ENCODE measurements around the gene COG8.
A peak's percentile ranks its signal among the peaks of the same experiment; 100 is the strongest.
"Not testable (repeated sequence)": the region's sequence is repeated elsewhere in the genome, so short reads cannot be mapped to it uniquely, and the experiment has no call there.

Gene COG8

GRCh38 chr16:69360070-69360469 is 20.7 kb upstream of the COG8 start:
- H3K27me3 Mint-ChIP-seq, H3K9me3 Mint-ChIP-seq, H3K27ac Mint-ChIP-seq, H3K4me3 Mint-ChIP-seq: not testable (repeated sequence)
- H3K36me3 Mint-ChIP-seq = peaks cover 11% of the 10 kb centered on the region
- peaks cover 12% of the 10 kb centered on the region for H3K4me1 Mint-ChIP-seq

- no peak within 1 kb of the TSS for H3K27ac Mint-ChIP-seq
- H3K36me3 Mint-ChIP-seq = peaks cover 1% of the 10 kb centered on the region
- no peaks in the 10 kb centered on the region for H3K4me1 Mint-ChIP-seq
- no peaks in the 10 kb centered on the region for H3K27me3 Mint-ChIP-seq
- no peaks in the 10 kb centered on the region for H3K9me3 Mint-ChIP-seq
- H3K4me3 Mint-ChIP-seq = no peak within 1 kb of the TSS
Observed at GRCh38 chr16:69351309-69352027, 12.1 kb upstream of the COG8 start, which contains the start of gene TMED6. TSS of gene TMED6 (minus strand) at chr16:69351786. CDS start at chr16:69351753, 33 bp downstream.

- Mint-ChIP-seq H3K4me1 (peaks cover 3% of the 10 kb centered on the region), H3K9me3 (no peaks in the 10 kb centered on the region), H3K27ac (peak overlapping the region; percentile 46), H3K36me3 (peaks cover 1% of the 10 kb centered on the region), H3K4me3 (no peak overlapping the region), H3K27me3 (no peaks in the 10 kb centered on the region)
Observed at GRCh38 chr16:69350536-69351133, 11.3 kb upstream of the COG8 start.

- Mint-ChIP-seq H3K9me3 (no peaks in the 10 kb centered on the region), H3K4me3 (no peak overlapping the region), H3K27ac (no peak overlapping the region), H3K27me3 (no peaks in the 10 kb centered on the region), H3K36me3 (peaks cover 4% of the 10 kb centered on the region), H3K4me1 (peaks cover 4% of the 10 kb centered on the region)
Observed at GRCh38 chr16:69349536-69349935, 10.2 kb upstream of the COG8 start.

- Mint-ChIP-seq H3K27ac (no peak overlapping the region), H3K36me3 (peaks cover 6% of the 10 kb centered on the region), H3K27me3 (no peaks in the 10 kb centered on the region), H3K4me3 (no peak overlapping the region), H3K9me3 (no peaks in the 10 kb centered on the region), H3K4me1 (peaks cover 6% of the 10 kb centered on the region)
Observed at GRCh38 chr16:69348222-69348621, 8.9 kb upstream of the COG8 start.

- Mint-ChIP-seq H3K4me1 (peaks cover 11% of the 10 kb centered on the region), H3K36me3 (peaks cover 5% of the 10 kb centered on the region), H3K9me3 (no peaks in the 10 kb centered on the region), H3K27me3 (no peaks in the 10 kb centered on the region), H3K27ac (peak overlapping the region; percentile 51), H3K4me3 (no peak overlapping the region)
Observed at GRCh38 chr16:69346683-69347082, 7.3 kb upstream of the COG8 start.

GRCh38 chr16:69345923-69346322 is 6.6 kb upstream of the COG8 start:
- Mint-ChIP-seq H3K27ac (no peak overlapping the region), H3K4me1 (peaks cover 18% of the 10 kb centered on the region), H3K9me3 (no peaks in the 10 kb centered on the region), H3K36me3 (peaks cover 11% of the 10 kb centered on the region), H3K27me3 (no peaks in the 10 kb centered on the region), H3K4me3 (no peak overlapping the region)

- Mint-ChIP-seq H3K36me3 (peaks cover 20% of the 10 kb centered on the region), H3K27ac (no peak overlapping the region)
Observed at GRCh38 chr16:69344171-69344570, 4.8 kb upstream of the COG8 start.

GRCh38 chr16:69340095-69340644 is 806 bp upstream of the COG8 start:
- H3K4me1 Mint-ChIP-seq = peaks cover 50% of the 10 kb centered on the region
- H3K4me3 Mint-ChIP-seq = peak overlapping the region; percentile 98
- H3K27me3 Mint-ChIP-seq = no peaks in the 10 kb centered on the region
- H3K9me3 Mint-ChIP-seq = no peaks in the 10 kb centered on the region
- H3K36me3 Mint-ChIP-seq = peaks cover 24% of the 10 kb centered on the region
- peak overlapping the region; percentile 96 for H3K27ac Mint-ChIP-seq

More at GRCh38 chr16:69344171-69344570, 4.8 kb upstream of the COG8 start:
- H3K4me1 Mint-ChIP-seq = peaks cover 30% of the 10 kb centered on the region
- no peak overlapping the region for H3K4me3 Mint-ChIP-seq
- H3K27me3 Mint-ChIP-seq = no peaks in the 10 kb centered on the region
- H3K9me3 Mint-ChIP-seq = no peaks in the 10 kb centered on the region

GRCh38 chr16:69338557-69339288 is 641 bp downstream of the COG8 start:
- peak overlapping the region; percentile 98 for H3K4me3 Mint-ChIP-seq
- no peaks in the 10 kb centered on the region for H3K9me3 Mint-ChIP-seq
- H3K27me3 Mint-ChIP-seq = no peaks in the 10 kb centered on the region
- peaks cover 22% of the 10 kb centered on the region for H3K36me3 Mint-ChIP-seq
- H3K4me1 Mint-ChIP-seq = peaks cover 50% of the 10 kb centered on the region
- peak overlapping the region; percentile 96 for H3K27ac Mint-ChIP-seq

GRCh38 chr16:69334696-69335095 is 4.7 kb downstream of the COG8 start:
- no peaks in the 10 kb centered on the region for H3K9me3 Mint-ChIP-seq

GRCh38 chr16:69330286-69331109 is 8.9 kb downstream of the COG8 start, which contains the start of gene PDF:
TSS of gene PDF (minus strand) at chr16:69330588. CDS start at chr16:69330570, 18 bp downstream.
- H3K9me3 Mint-ChIP-seq = no peaks in the 10 kb centered on the region
- H3K4me3 Mint-ChIP-seq = peak within 1 kb of the TSS; percentile 89
- peaks cover 39% of the 10 kb centered on the region for H3K4me1 Mint-ChIP-seq
- H3K36me3 Mint-ChIP-seq = peaks cover 3% of the 10 kb centered on the region
- no peaks in the 10 kb centered on the region for H3K27me3 Mint-ChIP-seq
- peak within 1 kb of the TSS; percentile 81 for H3K27ac Mint-ChIP-seq

More at GRCh38 chr16:69334696-69335095, 4.7 kb downstream of the COG8 start:
- H3K4me3 Mint-ChIP-seq = no peak overlapping the region
- H3K27ac Mint-ChIP-seq = no peak overlapping the region
- H3K4me1 Mint-ChIP-seq = peaks cover 35% of the 10 kb centered on the region
- H3K27me3 Mint-ChIP-seq = no peaks in the 10 kb centered on the region
- H3K36me3 Mint-ChIP-seq = peaks cover 8% of the 10 kb centered on the region

- no peaks in the 10 kb centered on the region for H3K9me3 Mint-ChIP-seq
- peak overlapping the region; percentile 81 for H3K27ac Mint-ChIP-seq
- peaks cover 3% of the 10 kb centered on the region for H3K36me3 Mint-ChIP-seq
- H3K27me3 Mint-ChIP-seq = no peaks in the 10 kb centered on the region
- H3K4me3 Mint-ChIP-seq = peak overlapping the region; percentile 89
- peaks cover 45% of the 10 kb centered on the region for H3K4me1 Mint-ChIP-seq
Observed at GRCh38 chr16:69329369-69330285, 9.7 kb downstream of the COG8 start.

- no peaks in the 10 kb centered on the region for H3K9me3 Mint-ChIP-seq
- peaks cover 45% of the 10 kb centered on the region for H3K4me1 Mint-ChIP-seq
- peaks cover 3% of the 10 kb centered on the region for H3K36me3 Mint-ChIP-seq
- peak overlapping the region; percentile 51 for H3K27ac Mint-ChIP-seq
- H3K4me3 Mint-ChIP-seq = peak overlapping the region; percentile 89
- no peaks in the 10 kb centered on the region for H3K27me3 Mint-ChIP-seq
Observed at GRCh38 chr16:69328854-69329316, 10.5 kb downstream of the COG8 start.

Data from activated naive CD4-positive, alpha-beta T cell treated with anti-CD3 and anti-CD28 coated beads, Interleukin-2, amount 50 U/mL, for 24 hours (primary cell).